CD4-positive, alpha-beta T cell treated with Interferon gamma for 1 hour (primary cell): ENCODE data around the gene PEAK1.

Experiments
- DNase-seq: peaks from one replicate; pipeline ENCODE4 v3.0.0-alpha.2; 2020

The PEAK1 gene

DNA sequence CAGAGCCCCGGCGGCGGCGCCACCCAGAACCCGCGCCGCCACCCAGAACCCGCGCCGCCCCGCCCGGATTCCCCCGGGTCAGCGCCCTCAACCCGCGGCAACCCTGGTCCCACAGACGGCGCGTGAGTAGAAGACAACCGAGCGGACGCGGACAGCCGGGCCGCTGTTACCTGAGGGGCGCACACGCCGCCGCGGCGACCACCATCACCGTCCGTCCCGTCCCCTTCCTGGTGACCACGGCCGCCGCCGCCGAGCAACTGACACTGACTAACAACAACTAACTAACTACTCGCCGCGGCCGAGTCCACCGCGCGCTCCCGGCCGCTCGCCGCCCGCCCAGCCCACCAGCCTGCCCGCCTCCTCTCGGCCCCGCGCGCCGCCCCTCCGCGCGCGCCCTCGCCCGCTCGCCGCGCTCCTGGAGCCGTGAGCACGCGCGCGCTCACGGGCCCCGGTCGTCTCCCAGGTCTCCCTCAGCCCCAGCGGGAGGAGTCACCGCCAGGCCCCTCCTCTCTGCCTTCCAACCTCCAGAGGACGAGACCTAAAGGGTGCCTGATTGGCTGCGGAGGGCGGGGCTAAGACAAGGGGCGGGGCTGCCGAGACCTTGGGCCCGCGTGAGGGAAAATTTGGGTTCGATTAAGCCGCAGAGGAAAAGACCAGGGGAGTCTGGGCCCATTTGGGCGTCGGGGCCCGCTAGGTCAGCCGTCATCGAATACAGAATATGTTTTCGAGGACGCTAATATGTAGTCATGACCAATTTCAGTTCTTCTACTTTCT is at the start of gene PEAK1:
Gene PEAK1, minus strand, starts transcription at position 269 of the 774 bp plus-strand sequence. CDS start 238,178 bp downstream, outside the sequence.
- peak; percentile 100 for DNase-seq

DNA sequence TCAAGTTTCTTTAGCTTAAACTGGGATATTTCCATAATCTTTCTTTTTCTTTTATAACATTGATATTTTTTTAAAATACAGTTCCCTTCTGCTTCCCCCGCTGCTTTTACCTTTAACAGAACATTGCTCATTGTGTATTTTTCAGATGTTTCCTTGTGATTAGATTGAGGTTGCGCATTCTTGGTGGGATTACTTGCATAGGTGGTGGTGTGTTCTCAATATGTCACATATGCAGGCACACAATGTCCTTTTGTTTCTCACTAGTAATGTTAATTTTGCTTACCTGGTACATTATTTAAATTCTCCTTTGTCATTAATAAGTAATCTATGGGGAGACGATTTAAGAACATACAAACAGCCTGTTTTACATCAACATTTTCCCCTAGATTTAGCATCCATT is 49.0 kb upstream of the PEAK1 start:
- DNase-seq: no peak

GRCh38 chr15:77466521-77466920 is 46.6 kb upstream of the PEAK1 start:
- DNase-seq: no peak

DNA sequence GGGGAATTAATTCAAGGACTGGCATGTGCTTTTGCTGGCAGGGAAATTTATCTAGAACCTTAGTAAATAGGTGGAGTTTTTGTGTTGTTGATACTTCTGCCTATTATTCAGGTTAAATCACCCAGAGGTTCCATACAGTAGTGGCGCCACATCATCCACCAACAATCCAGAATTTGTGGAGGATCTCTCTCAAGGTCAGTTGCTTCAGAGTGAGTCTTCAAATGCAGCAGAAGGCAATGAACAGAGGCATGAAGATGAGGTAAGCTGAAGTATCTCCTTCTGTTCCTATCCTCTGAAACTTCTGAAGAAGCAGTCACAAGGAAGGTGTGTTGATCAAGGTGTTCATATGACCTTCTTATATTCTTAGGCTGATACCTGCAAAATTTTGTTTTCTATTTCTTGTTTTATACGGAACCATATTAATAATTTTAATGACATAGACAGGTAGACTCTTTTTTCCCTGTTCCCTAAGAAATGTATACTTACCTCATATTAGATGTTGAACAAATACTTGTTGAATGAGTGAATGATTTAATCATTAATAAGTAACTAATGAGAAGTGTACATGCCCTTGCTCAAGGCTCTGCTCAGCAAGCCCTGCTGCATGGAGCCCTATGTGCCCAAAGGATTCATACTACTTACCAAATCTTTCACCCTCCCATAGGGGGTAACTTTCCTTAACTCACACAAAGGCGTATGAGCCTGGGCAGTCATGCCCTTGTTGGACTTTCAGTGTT is 44.4 kb upstream of the PEAK1 start:
- no peak for DNase-seq

DNA sequence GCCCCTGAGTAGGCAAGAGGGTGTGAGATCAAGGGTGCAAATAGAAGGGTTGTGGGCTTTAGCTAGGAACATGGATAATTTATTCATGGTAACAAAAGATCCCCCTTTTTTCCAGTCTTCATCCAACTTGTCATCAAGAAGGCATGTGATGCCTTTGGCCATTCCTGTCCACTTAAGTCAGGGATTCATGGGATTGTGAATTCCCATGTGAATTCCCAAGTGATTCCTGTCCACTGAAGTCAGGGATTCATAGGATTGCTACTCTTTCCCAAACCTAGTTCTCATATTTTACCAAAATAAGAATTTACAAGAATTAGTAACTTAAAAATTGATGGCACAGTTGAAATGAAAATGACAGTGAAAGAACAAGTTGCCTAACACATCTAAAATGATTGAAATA is 41.6 kb upstream of the PEAK1 start:
- no peak for DNase-seq

DNA sequence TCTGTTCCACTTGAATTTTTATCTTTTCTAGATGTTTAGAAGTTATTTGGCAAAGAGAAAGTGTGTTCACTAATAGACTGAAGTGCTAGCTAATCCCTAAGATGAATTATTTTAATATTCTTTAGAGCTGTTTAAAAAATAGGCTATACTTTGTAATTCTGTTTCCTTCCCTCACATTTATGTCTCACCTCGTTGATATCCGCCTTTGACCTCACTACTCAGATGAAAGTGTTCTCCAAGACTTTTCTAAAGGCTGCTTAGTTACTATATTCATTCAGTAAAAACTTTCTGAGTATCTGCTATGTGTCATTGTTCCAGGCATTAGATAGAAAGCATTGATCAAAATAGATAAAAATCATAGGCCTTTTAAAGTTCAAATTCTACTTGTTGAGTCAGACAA is 39.1 kb upstream of the PEAK1 start:
- DNase-seq: no peak

DNA sequence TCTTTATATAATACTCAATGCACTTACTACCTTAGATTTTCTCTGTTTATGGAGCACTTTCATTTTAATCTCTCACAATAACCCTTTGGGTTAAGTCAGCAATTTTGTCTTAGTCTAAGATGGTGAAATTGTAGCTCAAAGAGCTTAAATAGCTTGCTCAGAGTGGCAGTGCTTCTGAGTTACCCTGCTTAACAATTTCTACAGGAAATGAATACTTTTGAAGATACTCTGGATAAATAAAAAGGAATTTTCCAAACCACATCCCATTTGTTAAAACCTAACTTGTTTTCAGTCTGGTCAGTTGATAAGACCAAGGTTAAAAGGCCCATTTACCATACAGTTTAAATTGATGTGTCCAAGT is 38.0 kb upstream of the PEAK1 start:
- DNase-seq: no peak

DNA sequence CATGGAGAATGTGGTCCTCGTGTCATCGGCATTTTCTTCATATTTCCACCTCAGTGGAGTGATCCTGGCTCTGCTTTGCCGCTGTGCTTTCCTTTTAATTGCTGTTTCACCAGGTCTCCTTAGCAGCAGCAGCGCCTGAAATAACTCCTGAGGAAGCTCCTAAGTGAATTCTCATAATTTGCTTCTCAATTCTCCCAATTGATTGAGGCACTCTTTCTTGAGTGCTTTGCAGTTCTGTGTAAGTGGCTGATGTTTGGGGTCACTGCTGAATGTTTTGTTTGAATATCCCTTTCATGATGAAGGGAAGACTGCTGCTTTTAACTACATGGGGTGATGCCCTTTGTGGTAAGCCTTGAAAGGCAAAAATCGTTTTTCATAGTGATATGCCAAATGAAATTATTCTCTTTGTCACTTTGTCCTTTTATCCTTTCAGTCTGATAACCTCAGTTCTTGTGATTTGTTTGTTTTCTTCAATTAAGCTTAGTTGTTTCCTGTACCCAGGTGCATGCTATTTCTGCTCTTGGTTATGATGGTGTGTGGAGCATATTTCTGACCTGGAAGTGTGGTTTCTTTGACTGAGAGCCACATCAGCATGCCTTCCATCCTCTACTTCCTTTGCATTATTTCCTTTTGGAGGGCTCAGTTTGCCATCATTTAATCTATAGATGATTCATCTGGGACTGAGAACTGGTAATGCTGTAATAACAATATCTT is 37.4 kb upstream of the PEAK1 start:
- DNase-seq: no peak

DNA sequence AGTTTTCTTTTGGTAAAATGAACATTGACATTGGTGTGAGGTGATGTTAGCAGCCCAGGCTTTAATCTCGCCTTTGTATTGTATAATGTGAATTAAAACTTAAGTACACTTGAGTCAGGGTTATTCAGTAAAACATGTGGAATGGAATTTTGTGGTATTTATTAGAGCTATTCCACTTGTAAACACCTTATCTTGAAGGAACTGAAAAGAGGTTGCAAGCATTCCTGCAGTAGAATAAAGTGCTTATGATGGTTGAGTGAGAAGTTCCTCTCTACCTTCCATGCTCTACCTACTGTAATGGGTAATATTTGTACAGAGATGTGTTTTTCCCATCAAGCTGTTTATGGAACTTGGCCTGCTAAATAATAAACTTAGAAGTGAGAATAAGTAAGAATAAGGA is 36.8 kb upstream of the PEAK1 start:
- no peak for DNase-seq

GRCh38 chr15:77455696-77456321 is 35.9 kb upstream of the PEAK1 start:
- no peak for DNase-seq

- DNase-seq: no peak
Measured at GRCh38 chr15:77454951-77455350, 35.0 kb upstream of the PEAK1 start.

- no peak for DNase-seq
Measured at GRCh38 chr15:77454265-77454664, 34.4 kb upstream of the PEAK1 start.

GRCh38 chr15:77446840-77447390 is 27.0 kb upstream of the PEAK1 start:
- no peak for DNase-seq

- no peak for DNase-seq
Measured at GRCh38 chr15:77440378-77440999, 20.6 kb upstream of the PEAK1 start.

DNA sequence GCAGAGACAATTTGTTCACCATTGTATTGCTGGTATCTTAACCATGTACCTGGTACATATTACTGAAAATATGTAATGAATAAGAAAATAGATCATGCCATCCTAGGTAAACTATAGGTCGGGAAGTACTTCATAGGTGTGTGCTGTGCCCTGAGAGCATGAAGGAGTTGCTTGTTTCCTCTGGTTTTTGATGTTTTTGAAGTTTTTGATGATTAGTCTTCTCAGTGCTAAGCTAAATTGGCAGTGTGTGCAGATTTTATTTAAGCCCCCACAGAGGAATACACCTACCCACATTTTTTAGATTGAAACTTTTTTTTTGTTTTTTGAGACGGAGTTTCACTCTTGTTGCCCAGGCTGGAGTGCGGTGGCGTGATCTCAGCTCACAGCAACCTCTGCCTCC is 17.4 kb upstream of the PEAK1 start:
- DNase-seq: no peak

- no peak for DNase-seq
Measured at GRCh38 chr15:77436822-77437221, 16.9 kb upstream of the PEAK1 start.

- DNase-seq: no peak
Measured at GRCh38 chr15:77430652-77431051, 10.7 kb upstream of the PEAK1 start.

GRCh38 chr15:77430213-77430612 is 10.3 kb upstream of the PEAK1 start:
- no peak for DNase-seq

- DNase-seq: no peak
Measured at GRCh38 chr15:77426871-77427270, 7.0 kb upstream of the PEAK1 start.

- DNase-seq: no peak
Measured at GRCh38 chr15:77426377-77426776, 6.5 kb upstream of the PEAK1 start.

DNA sequence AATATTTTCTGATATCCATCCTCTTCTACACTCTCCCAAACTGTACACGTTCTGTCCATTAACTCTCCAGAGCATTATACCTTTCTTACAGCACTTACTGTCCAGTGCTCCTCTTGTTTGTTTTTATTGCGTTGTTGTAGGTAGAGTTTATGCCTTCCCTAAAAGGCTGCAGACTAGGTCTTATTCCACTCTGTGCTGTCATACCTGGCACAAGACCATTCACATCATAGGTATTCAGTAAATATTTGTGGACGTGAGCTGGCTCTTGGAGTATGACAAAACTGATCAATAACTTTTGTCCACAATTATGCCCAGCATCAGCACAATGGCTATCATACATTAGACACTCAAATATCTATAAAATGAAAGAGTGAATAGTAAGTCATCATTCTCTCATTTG is 5.2 kb upstream of the PEAK1 start:
- no peak for DNase-seq

DNA sequence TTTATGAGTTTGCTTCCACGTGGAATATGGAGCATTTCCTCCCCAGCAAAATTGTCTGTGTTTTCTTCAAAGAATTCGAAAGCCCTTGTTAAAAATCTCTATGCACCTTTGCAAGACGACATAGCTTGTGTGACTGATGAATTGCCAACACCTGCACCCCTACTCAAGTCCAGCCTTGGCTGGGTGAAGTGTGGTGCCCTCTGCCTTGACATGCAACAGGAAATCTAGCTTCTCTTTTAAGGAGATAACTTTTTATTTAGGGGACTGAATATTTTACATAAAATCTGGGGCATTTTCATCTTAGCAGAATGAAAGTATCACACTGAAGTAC is 1.4 kb upstream of the PEAK1 start:
- DNase-seq: no peak
